ENCODE data around the gene PDE1C.

PDE1C gene

GRCh38 chr7:31958226-31958625, 112.0 kb downstream of the PDE1C start:
- Histone ChIP-seq H3K36me3 (ENCODE audit: insufficient read depth, low read length) (no peaks in the 10 kb centered on the region), H3K9ac (ENCODE audit: low read depth, low read length, poor library complexity, severe bottlenecking) (no peak overlapping the region), H3K4me1 (ENCODE audit: insufficient read depth, low read length, poor library complexity, severe bottlenecking) (no peaks in the 10 kb centered on the region), H3F3A (ENCODE audit: low read depth) (no peaks in the 10 kb centered on the region), H3K9me3 (ENCODE audit: insufficient read depth, low read depth, low read length) (no peaks in the 10 kb centered on the region; the same call in 1 of the 2 replicates), H3K4me2 (ENCODE audit: low read depth, low read length, poor library complexity, severe bottlenecking) (no peak overlapping the region), H4K20me1 (ENCODE audit: insufficient read depth, low read length, poor library complexity, severe bottlenecking) (no peaks in the 10 kb centered on the region), H2AFZ (ENCODE audit: low read length) (no peak overlapping the region), H3K9me2 (replicated peaks; ENCODE audit: low read depth, low read length) (no peaks in the 10 kb centered on the region), H3K79me2 (ENCODE audit: insufficient read depth, low read length) (no peaks in the 10 kb centered on the region), H3K4me3 (ENCODE audit: low read length, poor library complexity, severe bottlenecking) (no peak overlapping the region), H3K27me3 (ENCODE audit: insufficient read depth, low read length, poor library complexity, severe bottlenecking) (no peaks in the 10 kb centered on the region)
- TF ChIP-seq EZH2phosphoT487 (IDR thresholded peaks at IDR 0.05; ENCODE audit: borderline replicate concordance) (no peak), CTCF (conservative IDR thresholded peaks at IDR 0.05; ENCODE audit: low read length) (no peak)

- Histone ChIP-seq H3K36me3 (ENCODE audit: insufficient read depth, low read length) (no peaks in the 10 kb centered on the region), H2AFZ (ENCODE audit: low read length) (no peak overlapping the region), H3K9me3 (ENCODE audit: insufficient read depth, low read depth, low read length) (no peaks in the 10 kb centered on the region; the same call in 1 of the 2 replicates), H3K9ac (ENCODE audit: low read depth, low read length, poor library complexity, severe bottlenecking) (no peak overlapping the region), H3K4me3 (ENCODE audit: low read length, poor library complexity, severe bottlenecking) (no peak overlapping the region), H4K20me1 (ENCODE audit: insufficient read depth, low read length, poor library complexity, severe bottlenecking) (no peaks in the 10 kb centered on the region), H3K4me2 (ENCODE audit: low read depth, low read length, poor library complexity, severe bottlenecking) (no peak overlapping the region), H3F3A (ENCODE audit: low read depth) (no peaks in the 10 kb centered on the region), H3K27me3 (ENCODE audit: insufficient read depth, low read length, poor library complexity, severe bottlenecking) (no peaks in the 10 kb centered on the region), H3K4me1 (ENCODE audit: insufficient read depth, low read length, poor library complexity, severe bottlenecking) (no peaks in the 10 kb centered on the region), H3K79me2 (ENCODE audit: insufficient read depth, low read length) (no peaks in the 10 kb centered on the region), H3K9me2 (replicated peaks; ENCODE audit: low read depth, low read length) (no peaks in the 10 kb centered on the region)
- TF ChIP-seq EZH2phosphoT487 (IDR thresholded peaks at IDR 0.05; ENCODE audit: borderline replicate concordance) (no peak), CTCF (conservative IDR thresholded peaks at IDR 0.05; ENCODE audit: low read length) (no peak)
These were observed 112.5 kb downstream of the PDE1C start for GRCh38 chr7:31957756-31958155.

- Histone ChIP-seq H3K79me2 (ENCODE audit: insufficient read depth, low read length) (no peaks in the 10 kb centered on the region), H3K4me2 (ENCODE audit: low read depth, low read length, poor library complexity, severe bottlenecking) (no peak overlapping the region), H3K36me3 (ENCODE audit: insufficient read depth, low read length) (no peaks in the 10 kb centered on the region), H3K27me3 (ENCODE audit: insufficient read depth, low read length, poor library complexity, severe bottlenecking) (no peaks in the 10 kb centered on the region), H3K4me1 (ENCODE audit: insufficient read depth, low read length, poor library complexity, severe bottlenecking) (no peaks in the 10 kb centered on the region), H3K9me2 (replicated peaks; ENCODE audit: low read depth, low read length) (no peaks in the 10 kb centered on the region), H3K9me3 (ENCODE audit: insufficient read depth, low read depth, low read length) (no peaks in the 10 kb centered on the region; the same call in 1 of the 2 replicates), H3K4me3 (ENCODE audit: low read length, poor library complexity, severe bottlenecking) (no peak overlapping the region), H2AFZ (ENCODE audit: low read length) (no peak overlapping the region), H3F3A (ENCODE audit: low read depth) (no peaks in the 10 kb centered on the region), H4K20me1 (ENCODE audit: insufficient read depth, low read length, poor library complexity, severe bottlenecking) (no peaks in the 10 kb centered on the region), H3K9ac (ENCODE audit: low read depth, low read length, poor library complexity, severe bottlenecking) (no peak overlapping the region)
- no peak for TF ChIP-seq CTCF (conservative IDR thresholded peaks at IDR 0.05; ENCODE audit: low read length)
- TF ChIP-seq EZH2phosphoT487 (IDR thresholded peaks at IDR 0.05; ENCODE audit: borderline replicate concordance), result no peak
These were observed 113.0 kb downstream of the PDE1C start for GRCh38 chr7:31957090-31957720.
